GM18951 (cell line): ENCODE measurements around the gene VAPA.

Experiments
- POLR2A ChIP-seq: IDR thresholded peaks from 4 replicates; pipeline ENCODE4 v1.6.1; 2011; ENCODE audit warnings: mild to moderate bottlenecking; ENCODE audit not compliant: insufficient read length, insufficient read depth; ENCODE audit errors: extremely low read depth
- in situ Hi-C: fragments of 300-500 bp; cut with MboI; formaldehyde crosslinking; loops from one replicate; pipeline ENCODE4 v1.12.0; 2022; ENCODE audit warnings: low sequenced_read_pairs, mixed read lengths, inconsistent platforms; ENCODE audit not compliant: unreplicated experiment

Gene VAPA

DNA sequence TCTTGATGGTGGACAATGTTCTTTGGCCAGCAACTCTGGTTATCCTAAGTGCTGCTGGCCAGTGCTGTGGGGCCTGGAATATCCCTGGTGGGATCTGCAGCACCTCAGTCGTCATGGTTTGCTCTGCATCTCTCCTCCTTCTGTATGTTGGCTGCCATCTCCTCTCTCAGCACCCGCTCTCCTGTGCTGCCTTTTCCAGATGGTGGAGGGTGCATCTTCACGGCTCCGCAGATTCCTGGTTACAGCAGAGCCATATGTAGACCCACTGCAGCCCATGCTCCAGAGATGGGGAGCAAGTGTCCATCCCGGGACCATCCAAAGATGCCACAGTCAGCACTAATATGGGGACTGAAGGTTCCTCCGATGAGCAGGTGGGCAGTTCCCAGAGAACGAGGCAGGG is 90.0 kb downstream of the VAPA start:
- in situ Hi-C loops, result no loop called here
- TF ChIP-seq POLR2A, result no peak

DNA sequence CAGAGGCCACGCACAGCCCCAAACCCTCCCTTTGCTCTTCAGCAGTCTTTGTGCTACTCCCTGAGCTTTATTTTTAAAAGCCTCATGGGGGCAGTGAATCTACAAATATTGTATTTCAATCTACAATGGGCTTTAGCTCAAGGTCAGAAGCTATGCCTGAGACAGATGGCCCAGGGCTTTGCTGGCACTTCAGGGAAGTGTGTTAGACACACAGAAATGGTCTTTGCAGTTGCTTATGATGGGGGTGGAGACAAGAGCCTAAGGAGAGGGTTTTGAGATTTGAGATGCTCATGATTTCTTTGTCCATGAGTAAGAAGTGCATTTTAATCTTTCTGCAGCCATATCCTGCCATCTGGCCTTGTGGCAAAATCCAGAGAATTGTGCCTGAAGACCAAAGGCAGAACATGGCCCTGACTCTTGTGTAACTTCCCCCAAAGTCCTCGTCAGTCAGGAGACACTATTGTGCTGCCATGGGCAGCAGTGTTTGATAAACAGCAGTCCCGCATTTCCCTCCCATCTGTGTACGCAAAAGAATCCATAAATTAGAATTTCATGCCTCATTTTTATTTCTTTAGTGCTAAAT is 92.6 kb downstream of the VAPA start:
- TF ChIP-seq POLR2A, result no peak
- in situ Hi-C loops, result no loop called here

DNA sequence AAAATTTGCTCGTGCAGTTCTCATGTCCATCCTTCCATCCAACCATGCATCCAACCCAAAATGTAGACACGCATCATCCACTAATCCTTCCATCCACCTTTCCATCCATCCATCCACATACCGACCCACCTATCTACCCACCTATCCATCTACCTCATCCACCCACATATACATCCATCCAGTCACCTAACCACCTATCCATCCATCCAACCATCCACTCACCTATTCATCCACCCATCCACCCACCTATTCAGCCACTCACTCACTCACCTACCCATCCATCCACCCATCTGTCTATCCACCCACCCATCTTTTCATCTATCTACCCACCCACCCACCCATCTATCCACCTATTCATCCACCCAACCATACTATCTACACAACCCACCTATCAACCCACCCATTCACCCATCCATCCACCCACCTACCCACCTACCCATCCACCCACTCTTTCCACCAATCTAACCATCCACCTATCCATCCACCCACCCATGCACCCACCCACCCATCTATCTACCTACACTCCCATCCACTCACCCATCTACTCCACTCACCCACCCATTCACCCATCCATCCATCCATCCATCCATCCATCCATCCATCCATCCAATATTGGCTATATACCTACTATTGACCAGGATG is 94.3 kb downstream of the VAPA start:
- in situ Hi-C loops, result no loop called here
- no peak for TF ChIP-seq POLR2A
